ENCODE measurements around the gene ALDH9A1.

ALDH9A1 gene

DNA sequence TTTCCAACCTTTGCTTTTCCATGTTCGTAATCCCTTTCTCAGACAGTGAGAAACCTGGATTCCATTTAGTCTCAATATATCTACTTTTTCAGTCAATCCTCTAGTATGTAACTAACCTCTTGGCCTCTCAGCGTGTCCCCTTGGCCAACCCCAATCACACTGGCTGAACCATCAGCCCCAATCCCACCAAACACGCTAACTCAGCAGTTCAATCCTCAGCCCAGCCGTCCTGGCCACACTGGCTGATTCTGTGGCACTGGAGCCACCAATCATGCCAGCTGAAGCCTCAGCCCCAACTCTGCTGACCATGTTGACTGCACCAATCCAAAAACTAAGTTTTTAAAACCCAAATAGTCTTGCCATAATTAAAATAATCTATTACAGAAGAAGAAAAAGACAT lies 73.9 kb downstream of the ALDH9A1 start:
- Histone ChIP-seq H3K4me3 (ENCODE audit: low read depth, low read length) (no peak overlapping the region), H3K9me3 (no peaks in the 10 kb centered on the region), H3K4me1 (no peaks in the 10 kb centered on the region), H3K36me3 (no peaks in the 10 kb centered on the region), H3K27me3 (no peaks in the 10 kb centered on the region; the same call in 1 of the 2 replicates)
- TF ChIP-seq, protein P1, sequence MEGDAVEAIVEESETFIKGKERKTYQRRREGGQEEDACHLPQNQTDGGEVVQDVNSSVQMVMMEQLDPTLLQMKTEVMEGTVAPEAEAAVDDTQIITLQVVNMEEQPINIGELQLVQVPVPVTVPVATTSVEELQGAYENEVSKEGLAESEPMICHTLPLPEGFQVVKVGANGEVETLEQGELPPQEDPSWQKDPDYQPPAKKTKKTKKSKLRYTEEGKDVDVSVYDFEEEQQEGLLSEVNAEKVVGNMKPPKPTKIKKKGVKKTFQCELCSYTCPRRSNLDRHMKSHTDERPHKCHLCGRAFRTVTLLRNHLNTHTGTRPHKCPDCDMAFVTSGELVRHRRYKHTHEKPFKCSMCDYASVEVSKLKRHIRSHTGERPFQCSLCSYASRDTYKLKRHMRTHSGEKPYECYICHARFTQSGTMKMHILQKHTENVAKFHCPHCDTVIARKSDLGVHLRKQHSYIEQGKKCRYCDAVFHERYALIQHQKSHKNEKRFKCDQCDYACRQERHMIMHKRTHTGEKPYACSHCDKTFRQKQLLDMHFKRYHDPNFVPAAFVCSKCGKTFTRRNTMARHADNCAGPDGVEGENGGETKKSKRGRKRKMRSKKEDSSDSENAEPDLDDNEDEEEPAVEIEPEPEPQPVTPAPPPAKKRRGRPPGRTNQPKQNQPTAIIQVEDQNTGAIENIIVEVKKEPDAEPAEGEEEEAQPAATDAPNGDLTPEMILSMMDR (IDR thresholded peaks at IDR 0.05; ENCODE audit: low read depth, low read length) = no peak
- DNase-seq = no peak

DNA sequence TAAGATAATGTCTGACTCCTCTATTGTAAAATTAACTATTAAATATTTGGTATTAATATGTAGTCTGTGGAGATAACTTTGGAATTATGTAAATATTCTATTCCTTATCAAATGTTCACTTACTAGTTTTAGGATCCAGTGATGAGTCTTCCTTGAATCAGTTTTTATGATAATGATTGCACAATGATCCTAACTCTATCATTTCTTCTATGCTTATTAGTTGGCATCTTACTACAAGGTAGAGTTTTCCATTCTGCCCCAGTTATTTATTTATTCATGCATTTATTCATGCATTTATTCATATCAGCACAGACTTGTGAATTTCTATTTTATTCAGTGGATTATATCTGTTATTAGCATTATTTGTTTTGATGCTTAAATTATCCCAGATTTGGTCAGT lies 74.7 kb downstream of the ALDH9A1 start:
- H3K4me3 ChIP-seq (ENCODE audit: low read depth, low read length) = no peak overlapping the region
- H3K4me1 ChIP-seq = no peaks in the 10 kb centered on the region
- DNase-seq = no peak
- TF ChIP-seq, protein P1 (IDR thresholded peaks at IDR 0.05; ENCODE audit: low read depth, low read length) = no peak
- no peaks in the 10 kb centered on the region; the same call in 1 of the 2 replicates for H3K27me3 ChIP-seq
- no peaks in the 10 kb centered on the region for H3K36me3 ChIP-seq
- no peaks in the 10 kb centered on the region for H3K9me3 ChIP-seq

DNA sequence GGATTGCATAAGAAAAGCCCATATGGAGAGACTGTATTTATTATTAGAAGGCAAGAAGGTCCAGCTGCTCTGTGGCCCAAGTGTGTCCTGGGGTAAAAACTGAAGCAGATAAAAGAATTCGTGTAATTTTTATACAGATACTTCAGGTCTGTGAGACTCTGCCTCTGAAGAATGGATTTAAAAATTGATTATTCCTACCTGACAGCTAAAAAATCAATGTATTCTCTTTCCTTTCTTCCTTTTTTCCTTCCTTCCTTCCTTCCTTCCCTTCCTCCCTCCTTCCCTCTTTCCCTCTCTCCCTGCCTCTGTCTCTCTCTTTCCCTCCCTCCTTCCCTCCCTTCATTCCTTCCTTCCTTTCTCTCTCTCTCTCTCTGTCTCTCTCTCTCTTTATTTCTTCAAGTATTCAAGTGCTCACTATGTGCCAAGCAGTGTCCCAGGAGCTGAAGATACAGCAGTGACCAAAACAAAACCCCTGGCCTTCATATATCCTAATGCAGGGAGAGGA lies 78.7 kb downstream of the ALDH9A1 start:
- TF ChIP-seq, protein P1 (IDR thresholded peaks at IDR 0.05; ENCODE audit: low read depth, low read length) = no peak
- Histone ChIP-seq H3K4me1 (no peaks in the 10 kb centered on the region), H3K27me3 (peaks cover 3% of the 10 kb centered on the region; the same call in 1 of the 2 replicates), H3K9me3 (peaks cover 4% of the 10 kb centered on the region; the same call in 1 of the 2 replicates), H3K4me3 (ENCODE audit: low read depth, low read length) (no peak overlapping the region), H3K36me3 (no peaks in the 10 kb centered on the region)
- no peak for DNase-seq

DNA sequence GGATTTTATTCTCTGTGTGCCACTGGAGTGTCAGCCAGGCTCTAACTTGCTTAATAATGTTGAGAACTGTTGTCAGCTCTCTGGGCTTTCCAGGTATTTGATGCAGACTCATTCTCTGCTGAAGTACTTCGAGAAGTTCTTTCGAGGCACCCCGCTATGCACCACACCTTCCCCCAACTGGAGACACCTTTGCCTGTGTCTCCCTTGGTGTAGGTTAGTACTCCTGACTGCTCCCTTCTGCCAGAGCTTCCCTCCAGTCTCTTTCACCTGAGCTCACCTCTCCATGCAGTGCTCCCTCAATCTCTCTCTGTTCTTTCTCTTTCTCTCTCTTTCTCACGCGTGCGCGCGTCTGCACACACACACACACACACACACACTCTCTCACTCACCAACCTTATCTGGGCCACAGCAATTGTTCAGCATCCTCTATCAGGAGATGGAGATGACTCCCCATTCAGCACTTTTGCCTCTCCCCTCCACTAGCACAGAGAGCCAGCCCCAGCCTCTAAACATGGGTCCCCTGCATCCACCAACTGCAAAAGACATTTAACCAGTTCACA lies 81.3 kb downstream of the ALDH9A1 start:
- Histone ChIP-seq H3K27me3 (0 out of 2 replicates have a peak, but pooled peaks cover 3% of the 10 kb centered on the region), H3K9me3 (peaks cover 4% of the 10 kb centered on the region; the same call in 1 of the 2 replicates), H3K4me3 (ENCODE audit: low read depth, low read length) (no peak overlapping the region), H3K4me1 (no peaks in the 10 kb centered on the region), H3K36me3 (no peaks in the 10 kb centered on the region)
- no peak for DNase-seq
- TF ChIP-seq, protein P1 (IDR thresholded peaks at IDR 0.05; ENCODE audit: low read depth, low read length) = no peak

DNA sequence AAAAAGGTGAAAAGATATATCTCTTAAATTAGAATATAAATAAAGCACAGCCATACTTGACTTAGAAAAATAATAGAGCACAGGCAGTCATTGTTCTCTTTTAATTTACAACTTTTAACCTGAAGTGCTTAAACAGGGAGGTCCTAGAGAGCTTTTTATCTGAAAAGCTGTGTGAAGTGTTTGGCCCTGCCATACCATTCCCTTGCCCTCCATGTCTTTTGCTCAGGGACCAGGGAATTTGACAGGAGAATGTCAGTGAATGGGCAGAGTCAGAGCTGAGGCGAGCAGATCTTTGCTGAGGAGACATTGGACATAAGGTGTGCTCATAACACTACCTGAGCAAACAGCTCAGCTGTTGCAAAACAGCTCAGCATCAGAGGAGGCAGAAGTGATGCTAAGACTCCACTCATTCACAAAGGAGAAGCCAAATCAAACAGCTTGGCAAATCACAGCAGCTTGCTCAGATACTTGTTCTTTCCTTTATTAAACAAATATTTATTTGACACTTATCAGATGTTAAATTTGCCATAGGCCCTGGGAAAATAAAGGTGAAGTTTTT lies 82.2 kb downstream of the ALDH9A1 start:
- Histone ChIP-seq H3K4me1 (no peaks in the 10 kb centered on the region), H3K27me3 (peaks cover 8% of the 10 kb centered on the region), H3K9me3 (peaks cover 4% of the 10 kb centered on the region; the same call in 1 of the 2 replicates), H3K36me3 (no peaks in the 10 kb centered on the region), H3K4me3 (ENCODE audit: low read depth, low read length) (no peak overlapping the region)
- TF ChIP-seq, protein P1 (IDR thresholded peaks at IDR 0.05; ENCODE audit: low read depth, low read length) = no peak
- no peak for DNase-seq
